Hippocampal formation (tissue), 2 donors: Measurements from ENCODE around the gene LRRN2.
"Not testable (repeated sequence)": the region's sequence is repeated elsewhere in the genome, so short reads cannot be mapped to it uniquely, and the experiment has no call there.

Experiments used
- DNase-seq, 2 donors: peaks; one replicate each; lab custom pipeline; 2025; lab: John Stamatoyannopoulos, UW

Gene LRRN2

GRCh38 chr1:204685236-204686006 lies at the start of gene LRRN2:
LRRN2 (minus strand) TSS chr1:204685738; CDS start chr1:204619992, 65,746 bp downstream.
- no peak for DNase-seq

GRCh38 chr1:204735042-204735441 lies 49.5 kb upstream of the LRRN2 start:
- no peak for DNase-seq

DNA sequence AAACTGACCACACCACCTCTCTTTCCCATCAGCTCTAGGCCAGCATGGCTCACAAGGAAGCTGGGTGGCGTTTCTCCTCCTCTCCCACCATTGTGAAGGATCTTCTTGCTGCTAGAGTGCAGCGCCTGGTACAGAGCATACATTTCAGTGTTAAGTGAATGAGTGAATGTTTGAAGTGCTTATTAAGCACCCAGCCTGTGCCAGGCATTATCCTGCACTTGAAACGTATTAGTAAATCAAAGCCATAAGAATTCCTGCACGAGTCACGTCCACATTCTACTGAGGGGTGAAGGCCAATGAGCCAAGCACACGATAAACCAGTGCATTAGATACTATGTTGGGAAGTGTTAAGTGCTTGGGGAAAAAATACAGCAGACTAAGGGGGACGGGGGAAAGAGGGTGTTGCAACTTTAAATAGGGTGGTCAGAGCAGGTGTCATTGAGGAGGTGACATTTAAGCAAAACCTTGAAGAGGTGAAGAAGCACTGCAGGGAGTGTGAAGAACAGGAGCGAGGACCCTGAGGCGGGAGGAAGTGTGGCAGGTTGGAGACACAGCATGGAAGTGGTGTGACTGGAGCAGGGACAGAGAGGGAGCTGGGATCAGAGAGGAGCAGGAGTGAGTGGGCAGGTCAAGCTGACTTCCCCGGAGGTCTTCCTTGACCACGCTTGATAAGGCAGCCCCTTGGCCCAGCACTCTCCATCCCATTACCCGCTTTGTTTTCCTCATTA lies 48.5 kb upstream of the LRRN2 start:
- no peak for DNase-seq

GRCh38 chr1:204733289-204733688 lies 47.8 kb upstream of the LRRN2 start:
- no peak for DNase-seq

DNA sequence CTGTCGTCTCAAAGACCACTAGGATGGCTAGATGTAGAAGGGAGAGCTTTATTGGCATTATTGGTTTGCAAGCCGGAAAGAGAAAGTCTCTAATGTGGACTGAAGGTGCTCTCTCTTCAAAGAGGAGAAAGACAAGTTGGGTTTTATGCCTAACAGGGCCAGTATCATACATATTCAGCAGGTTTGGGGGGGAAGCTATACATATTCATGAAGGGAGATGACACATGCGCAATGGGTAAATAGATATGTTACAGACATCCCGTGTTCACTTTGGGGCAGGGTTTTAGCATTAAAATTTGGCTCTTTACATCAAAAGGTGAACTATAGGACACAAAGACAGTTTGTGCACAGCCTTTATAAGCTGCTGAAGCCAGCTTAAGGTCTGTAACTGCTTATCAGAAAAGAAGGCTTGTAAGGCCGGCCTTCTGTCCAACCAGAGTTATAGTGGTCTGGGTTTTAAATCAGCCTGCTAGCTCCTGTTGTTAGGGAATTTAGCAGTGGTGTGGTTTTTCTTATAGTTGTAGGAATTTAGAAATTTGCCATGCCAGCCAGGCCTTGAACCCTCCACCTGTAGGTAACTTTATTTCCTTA lies 46.5 kb upstream of the LRRN2 start:
- no peak for DNase-seq

GRCh38 chr1:204731509-204731908 lies 46.0 kb upstream of the LRRN2 start:
- no peak for DNase-seq

DNA sequence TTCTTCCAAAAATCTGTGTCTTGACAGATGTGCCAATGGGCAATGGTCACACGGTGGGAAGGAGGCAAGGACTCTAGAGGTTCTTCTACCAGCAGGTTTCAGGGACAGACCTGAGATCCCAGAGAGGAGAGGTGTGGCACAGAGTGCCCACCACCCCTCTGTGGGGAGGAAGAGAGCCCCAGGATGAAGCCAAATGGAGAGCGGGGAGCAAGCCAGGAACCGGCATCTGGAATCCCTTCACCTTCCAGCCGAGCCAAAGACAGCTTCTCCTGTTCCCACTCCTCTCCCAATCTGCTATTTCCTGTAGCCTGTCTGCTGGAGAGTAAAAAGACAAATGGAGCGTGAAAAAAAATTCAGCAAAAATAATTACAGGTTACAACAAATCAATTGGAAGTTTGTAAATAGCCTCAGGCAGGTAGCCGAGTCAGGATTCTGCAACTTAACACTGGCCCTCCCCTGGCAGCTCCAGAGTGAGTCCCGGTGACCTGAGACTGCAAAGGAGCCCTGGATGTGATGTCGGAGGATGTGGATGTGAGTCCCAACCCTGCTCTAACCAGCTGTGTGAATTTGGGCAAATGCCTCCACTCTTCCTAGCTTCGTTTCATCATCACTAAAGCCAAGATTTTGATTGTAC lies 45.4 kb upstream of the LRRN2 start:
- no peak for DNase-seq

DNA sequence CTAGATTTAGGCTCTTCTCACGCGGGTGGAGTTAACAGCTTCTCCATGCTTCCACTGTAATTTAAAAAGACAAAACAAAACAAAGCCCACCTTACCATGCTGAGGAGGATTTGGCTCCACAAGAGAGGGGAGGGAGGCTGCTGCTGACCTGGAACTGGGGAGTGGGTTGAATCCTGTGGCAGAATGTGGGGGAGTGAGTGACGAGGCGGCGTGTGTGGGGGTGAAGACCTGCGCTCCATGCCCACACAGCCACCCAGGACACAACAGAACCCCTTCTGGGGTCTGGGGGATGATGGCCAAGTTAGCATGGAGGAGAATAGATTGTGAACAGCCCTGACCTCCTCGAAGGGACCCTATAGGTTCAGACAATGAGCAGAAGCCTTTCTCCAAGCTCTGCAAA lies 44.0 kb upstream of the LRRN2 start:
- no peak for DNase-seq

- no peak for DNase-seq
Observed at GRCh38 chr1:204728456-204728855, 42.9 kb upstream of the LRRN2 start.

GRCh38 chr1:204728045-204728444 lies 42.5 kb upstream of the LRRN2 start:
- DNase-seq = no peak

- not testable (repeated sequence) for DNase-seq
Observed at GRCh38 chr1:204727438-204727837, 41.9 kb upstream of the LRRN2 start.

GRCh38 chr1:204726478-204726877 lies 40.9 kb upstream of the LRRN2 start:
- no peak for DNase-seq

DNA sequence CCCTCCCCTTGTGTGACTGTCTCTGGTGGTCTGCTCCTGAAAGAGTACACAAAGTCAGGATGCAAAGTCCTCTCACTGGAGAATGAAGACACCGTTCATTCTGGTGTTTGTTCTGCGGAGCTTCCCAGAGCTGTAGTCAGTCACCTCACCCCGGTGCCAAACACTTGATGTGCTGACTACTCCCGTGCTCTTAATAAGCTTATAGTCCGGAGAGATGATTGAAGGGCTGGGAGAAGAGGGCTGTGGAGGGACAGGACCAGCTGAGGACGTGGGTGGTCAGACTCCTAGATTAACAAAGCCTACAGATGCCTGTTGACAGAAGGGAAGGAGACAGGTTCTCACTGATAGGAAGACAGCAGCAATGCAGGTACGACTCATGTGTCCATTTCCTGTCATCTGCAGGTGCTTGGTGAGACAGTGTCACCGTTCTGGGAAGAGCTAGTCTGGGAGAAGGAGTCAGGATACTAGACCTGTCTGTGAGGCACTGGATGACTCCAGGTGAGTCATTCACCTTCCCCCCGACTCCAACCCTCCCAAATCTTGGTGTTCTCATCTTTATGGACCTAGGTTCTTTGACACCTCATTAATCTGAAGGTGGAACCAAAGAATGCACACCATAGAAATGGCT lies 40.4 kb upstream of the LRRN2 start:
- DNase-seq = no peak

DNA sequence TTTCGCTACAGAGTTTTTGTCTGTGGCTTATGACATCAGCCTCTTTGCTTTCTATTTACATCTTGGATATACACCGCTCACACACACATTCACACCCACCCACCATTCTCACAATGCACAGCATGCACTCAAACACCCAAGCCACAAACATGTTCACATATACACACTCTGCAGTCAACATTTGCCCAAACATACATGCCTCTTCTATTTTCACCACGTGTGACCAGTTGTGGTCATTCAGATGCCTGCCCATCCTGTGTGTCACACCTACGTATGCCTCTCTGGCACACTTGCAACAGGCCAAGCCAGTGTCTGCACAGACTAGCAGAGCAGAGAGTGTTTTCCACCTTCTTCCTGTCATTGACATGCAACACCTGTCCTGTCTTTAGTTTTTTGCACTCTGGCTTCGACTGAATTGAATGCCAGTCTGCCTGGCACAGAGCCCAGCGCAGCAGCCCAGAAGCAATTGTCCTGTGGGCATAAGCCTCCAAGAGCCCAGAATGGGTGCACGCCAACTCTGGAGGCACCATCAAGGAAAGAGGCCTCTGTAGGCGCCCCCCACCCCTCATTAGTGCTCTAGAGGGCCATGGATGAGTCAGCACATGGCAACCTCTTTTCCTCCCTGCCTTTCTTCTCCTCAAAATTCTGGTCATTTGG lies 37.7 kb upstream of the LRRN2 start:
- DNase-seq = peak in 1 of 2 donors; percentile 38

- DNase-seq = no peak
Observed at GRCh38 chr1:204721373-204722055, 36.0 kb upstream of the LRRN2 start.

DNA sequence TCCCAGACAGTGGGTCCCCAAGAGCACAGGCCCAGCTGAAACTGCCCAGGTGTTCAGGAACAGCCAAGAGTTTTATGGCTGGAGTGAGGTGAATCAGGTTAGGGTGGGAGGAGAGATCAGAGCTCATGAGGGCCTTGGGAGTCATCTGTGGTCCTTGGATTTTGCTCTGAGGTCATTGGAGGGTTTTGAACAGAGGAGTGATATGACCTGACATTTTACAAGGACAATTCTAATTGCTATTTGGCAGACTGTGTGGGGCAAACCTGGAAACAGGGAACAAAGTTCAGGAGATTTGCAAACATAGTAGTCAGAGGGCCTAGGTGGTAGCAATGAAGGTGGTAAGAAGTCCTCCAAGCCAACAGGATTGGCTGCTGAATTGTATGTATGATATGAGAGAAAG lies 31.1 kb upstream of the LRRN2 start:
- DNase-seq = no peak

DNA sequence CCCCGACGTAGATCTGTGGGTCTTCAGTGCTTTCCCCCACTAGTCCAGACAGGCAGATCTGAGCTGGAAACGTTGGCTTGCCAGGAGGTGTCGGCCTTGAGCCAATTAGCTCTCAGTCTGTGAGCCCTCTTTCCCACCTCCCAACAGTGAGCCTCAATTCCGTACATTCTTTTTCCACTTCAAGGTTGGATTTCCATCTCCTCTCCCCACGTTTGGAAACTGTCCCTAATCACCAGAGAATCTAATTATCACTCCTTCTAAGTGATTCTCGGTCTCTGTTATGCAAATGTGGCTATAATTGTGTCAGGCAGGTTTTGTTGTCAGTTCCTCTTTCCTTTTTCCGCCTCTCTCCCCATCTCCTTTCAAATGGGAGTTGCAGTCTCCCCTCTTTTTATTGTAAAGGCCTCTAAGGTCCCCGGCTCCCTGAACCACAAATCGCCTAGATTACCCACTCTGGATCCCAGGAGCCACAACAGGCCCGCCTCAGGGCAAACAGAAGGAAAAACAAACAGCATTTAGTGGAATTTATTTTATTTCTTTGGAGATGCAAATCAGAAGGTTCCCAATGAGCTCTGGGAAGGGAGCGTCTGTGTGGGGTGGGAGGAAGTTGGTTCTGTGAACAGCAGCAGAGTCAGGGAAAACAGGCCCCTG lies 29.4 kb upstream of the LRRN2 start:
- DNase-seq = no peak

DNA sequence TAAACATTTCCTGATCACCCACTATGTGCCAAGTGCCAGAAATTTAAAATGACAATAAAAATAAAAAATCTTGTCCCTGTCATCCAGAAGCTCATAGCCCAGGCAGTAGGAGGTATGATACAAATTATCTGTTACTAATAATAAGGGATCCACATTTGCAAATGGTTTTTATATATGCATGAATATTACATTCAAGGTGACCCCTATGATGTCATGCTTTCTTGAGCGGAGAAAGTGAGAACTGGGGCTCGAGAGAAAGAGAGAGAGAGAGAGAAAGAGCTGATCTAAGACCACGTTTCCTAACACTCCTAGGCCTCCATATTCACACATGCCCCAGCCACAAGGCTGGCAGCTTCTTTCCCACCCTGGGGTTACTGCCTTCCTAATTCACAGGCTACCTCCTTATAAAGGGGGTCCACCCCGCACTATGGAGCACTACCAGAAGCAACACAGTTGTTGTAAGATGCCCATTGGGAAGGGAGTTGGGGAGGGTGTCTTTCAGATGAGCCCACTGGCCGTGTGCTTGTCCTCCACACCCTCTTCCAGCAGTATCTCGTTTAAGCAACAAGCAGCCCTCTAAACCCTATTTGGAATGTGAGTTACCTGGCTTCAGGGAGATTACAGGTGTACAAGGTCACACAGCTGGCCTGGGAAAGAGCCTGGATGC lies 28.8 kb upstream of the LRRN2 start:
- DNase-seq = no peak

GRCh38 chr1:204713541-204713940 lies 28.0 kb upstream of the LRRN2 start:
- no peak for DNase-seq
